WTC11 (cell line): ENCODE data around the gene DBX1. TPM values are rescaled to one million over a fixed set of nuclear protein-coding genes. Genes with fewer than 3 reads are reported as not detected.

Experiments used
- ATAC-seq: fragments of 200-7000 bp; cut with Tn5 transposase; 2 replicates; pipeline ENCODE4 v1.10.0; 2021; ENCODE audit warnings: mild to moderate bottlenecking, moderate library complexity
- CTCF ChIA-PET: fragments of 300-600 bp; sonication (Branson Sonifier 250); formaldehyde crosslinking; loops from one replicate; lab custom pipeline; 2021; ENCODE audit warnings: antibody characterized with exemption; lab: Charles Lee
- POLR2A ChIA-PET: fragments of 350-600 bp; sonication (Branson Sonifier 250); formaldehyde crosslinking; loops from one replicate; lab custom pipeline; 2021; ENCODE audit warnings: antibody characterized with exemption; lab: Charles Lee
- DNase-seq: peaks from one replicate; pipeline ENCODE4 v3.0.0; 2021; ENCODE audit warnings: low spot score
- H3K27ac Mint-ChIP-seq: 2 replicates; pipeline ENCODE4 v1.8.0; 2021; ENCODE audit warnings: mixed read lengths
- H3K27me3 Mint-ChIP-seq: 2 replicates; pipeline ENCODE4 v1.8.0; 2021; ENCODE audit warnings: low read depth, mild to moderate bottlenecking, moderate library complexity, mixed read lengths
- H3K36me3 Mint-ChIP-seq: 2 replicates; pipeline ENCODE4 v1.8.0; 2021; ENCODE audit warnings: mixed read lengths
- H3K4me1 Mint-ChIP-seq: 2 replicates; pipeline ENCODE4 v1.8.0; 2022; ENCODE audit warnings: mixed read lengths
- H3K4me3 Mint-ChIP-seq: 2 replicates; pipeline ENCODE4 v1.8.0; 2021; ENCODE audit warnings: mild to moderate bottlenecking, moderate library complexity, mixed read lengths
- H3K9me3 Mint-ChIP-seq: 2 replicates; pipeline ENCODE4 v1.8.0; 2021; ENCODE audit warnings: mixed read lengths
- ATF1 ChIP-seq: sonication (generic); formaldehyde crosslinking; IDR thresholded peaks from 2 replicates; pipeline ENCODE4 v1.8.1; 2023; ENCODE audit warnings: mild to moderate bottlenecking, moderate library complexity, missing genetic modification reagents
- ELF4 ChIP-seq: sonication (generic); formaldehyde crosslinking; IDR thresholded peaks from 2 replicates; pipeline ENCODE4 v1.8.1; 2022; ENCODE audit warnings: low read depth, mild to moderate bottlenecking, moderate library complexity, missing genetic modification reagents
- ESRRA ChIP-seq: sonication (generic); formaldehyde crosslinking; IDR thresholded peaks from 2 replicates; pipeline ENCODE4 v1.8.1; 2022; ENCODE audit warnings: mild to moderate bottlenecking, missing genetic modification reagents, borderline replicate concordance
- GRHL2 ChIP-seq: fragments of 250-450 bp; sonication (Bioruptor Pico); IDR thresholded peaks from 2 replicates; pipeline ENCODE4 v1.8.0; 2022; ENCODE audit warnings: mild to moderate bottlenecking, moderate library complexity; ENCODE audit not compliant: insufficient replicate concordance, severe bottlenecking
- JAZF1 ChIP-seq: fragments of 250-450 bp; sonication (Bioruptor Pico); IDR thresholded peaks from 2 replicates; pipeline ENCODE4 v1.9.0; 2021; ENCODE audit warnings: moderate library complexity, mild to moderate bottlenecking, inconsistent platforms
- NFYB ChIP-seq: sonication (generic); formaldehyde crosslinking; conservative IDR thresholded peaks from 2 replicates; pipeline ENCODE4 v1.8.0; 2022; ENCODE audit warnings: low read depth, missing genetic modification reagents
- NR1H2 ChIP-seq: sonication (generic); formaldehyde crosslinking; IDR thresholded peaks from 2 replicates; pipeline ENCODE4 v1.9.0; 2021; ENCODE audit warnings: mild to moderate bottlenecking, moderate library complexity, missing genetic modification reagents
- RELA ChIP-seq: sonication (generic); formaldehyde crosslinking; IDR thresholded peaks from 2 replicates; pipeline ENCODE4 v1.8.1; 2022; ENCODE audit warnings: missing genetic modification reagents, mild to moderate bottlenecking, borderline replicate concordance
- RORB ChIP-seq: fragments of 250-450 bp; sonication (Bioruptor Pico); IDR thresholded peaks from 2 replicates; pipeline ENCODE4 v1.9.0; 2021; ENCODE audit warnings: mild to moderate bottlenecking
- SOX15 ChIP-seq: fragments of 250-450 bp; sonication (Bioruptor Pico); IDR thresholded peaks from 2 replicates; pipeline ENCODE4 v1.9.0; 2021; ENCODE audit warnings: mild to moderate bottlenecking
- SP1 ChIP-seq: sonication (generic); formaldehyde crosslinking; conservative IDR thresholded peaks from 2 replicates; pipeline ENCODE4 v1.8.1; 2022; ENCODE audit warnings: missing genetic modification reagents
- TEAD4 ChIP-seq: sonication (generic); formaldehyde crosslinking; IDR thresholded peaks from 2 replicates; pipeline ENCODE4 v1.8.0; 2022; ENCODE audit warnings: mild to moderate bottlenecking, missing genetic modification reagents
- ZNF138 ChIP-seq: sonication (generic); formaldehyde crosslinking; conservative IDR thresholded peaks from 2 replicates; pipeline ENCODE4 v1.8.1; 2022; ENCODE audit warnings: mild to moderate bottlenecking, moderate library complexity, missing genetic modification reagents
- ZNF219 ChIP-seq: sonication (generic); formaldehyde crosslinking; IDR thresholded peaks from 2 replicates; pipeline ENCODE4 v1.8.0; 2023; ENCODE audit warnings: missing genetic modification reagents, mild to moderate bottlenecking, borderline replicate concordance
- ZNF263 ChIP-seq: sonication (generic); formaldehyde crosslinking; IDR thresholded peaks from 2 replicates; pipeline ENCODE4 v1.8.1; 2022; ENCODE audit warnings: low read depth, mild to moderate bottlenecking, moderate library complexity, missing genetic modification reagents
- ZNF317 ChIP-seq: sonication (generic); formaldehyde crosslinking; IDR thresholded peaks from 2 replicates; pipeline ENCODE4 v1.8.1; 2023; ENCODE audit warnings: low read depth, mild to moderate bottlenecking, moderate library complexity, missing genetic modification reagents, borderline replicate concordance
- total RNA-seq: library from RNA; stranded (reverse); gene quantifications from 3 replicates; pipeline ENCODE4 v1.2.3, GENCODE V29; 2021
- TF ChIP-seq, protein P1 (sequence below): fragments of 250-450 bp; sonication (Bioruptor Pico); IDR thresholded peaks from 2 replicates; pipeline ENCODE4 v1.9.0; 2021; ENCODE audit warnings: mild to moderate bottlenecking
- TF ChIP-seq, protein P2 (sequence below): sonication (generic); formaldehyde crosslinking; IDR thresholded peaks from 2 replicates; pipeline ENCODE4 v1.8.1; 2022; ENCODE audit warnings: low read depth, mild to moderate bottlenecking, moderate library complexity, missing genetic modification reagents, borderline replicate concordance
- TF ChIP-seq, protein P3 (sequence below): fragments of 200-600 bp; IDR thresholded peaks from 2 replicates; pipeline ENCODE4 v1.8.0; 2022; ENCODE audit warnings: antibody characterized with exemption
- TF ChIP-seq, protein P4 (sequence below): sonication (generic); formaldehyde crosslinking; IDR thresholded peaks from 2 replicates; pipeline ENCODE4 v1.8.0; 2022; ENCODE audit warnings: missing genetic modification reagents
- TF ChIP-seq, protein P5 (sequence below): sonication (generic); formaldehyde crosslinking; IDR thresholded peaks from 2 replicates; pipeline ENCODE4 v1.8.1; 2023; ENCODE audit warnings: mild to moderate bottlenecking, missing genetic modification reagents, borderline replicate concordance
- TF ChIP-seq, protein P6 (sequence below): fragments of 250-450 bp; sonication (Bioruptor Pico); IDR thresholded peaks from 2 replicates; pipeline ENCODE4 v1.9.0; 2021; ENCODE audit warnings: moderate library complexity, mild to moderate bottlenecking, inconsistent platforms, borderline replicate concordance
- TF ChIP-seq, protein P7 (sequence below): sonication (generic); formaldehyde crosslinking; IDR thresholded peaks from 2 replicates; pipeline ENCODE4 v1.8.1; 2022; ENCODE audit warnings: mild to moderate bottlenecking, moderate library complexity, missing genetic modification reagents

DBX1 gene
- total RNA-seq, 1 experiment from 2014 or later, result 0.24 TPM

DNA sequence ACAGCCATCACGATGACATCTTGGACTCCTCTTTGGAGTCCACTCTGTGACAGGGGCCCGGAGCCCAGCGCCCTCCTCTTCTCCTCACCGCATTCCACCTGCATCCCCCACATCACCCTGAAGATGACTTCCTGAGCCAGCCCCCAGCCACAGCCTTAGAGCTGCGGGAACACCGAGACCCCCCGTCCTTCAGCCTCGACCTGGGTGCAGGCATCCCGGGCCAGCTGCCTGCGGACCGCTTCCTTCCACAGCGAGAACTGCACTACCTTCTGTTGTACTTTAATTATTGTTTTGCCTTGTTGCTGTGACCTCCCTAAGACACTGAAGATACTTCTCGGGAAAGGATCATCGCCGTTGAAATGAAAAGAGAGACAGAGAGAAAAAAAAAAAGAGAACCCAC is 42.1 kb downstream of the DBX1 start:
- H3K27me3 Mint-ChIP-seq, result no peaks in the 10 kb centered on the region
- ChIA-PET POLR2A (no interaction called here), CTCF (interaction anchor here (0.8 to 1.0 kb wide), 2 partner anchors 10 to 15 kb away, joined by 3 to 11 read pairs; no protein-coding TSS in a partner anchor)
- TF ChIP-seq, protein P1, sequence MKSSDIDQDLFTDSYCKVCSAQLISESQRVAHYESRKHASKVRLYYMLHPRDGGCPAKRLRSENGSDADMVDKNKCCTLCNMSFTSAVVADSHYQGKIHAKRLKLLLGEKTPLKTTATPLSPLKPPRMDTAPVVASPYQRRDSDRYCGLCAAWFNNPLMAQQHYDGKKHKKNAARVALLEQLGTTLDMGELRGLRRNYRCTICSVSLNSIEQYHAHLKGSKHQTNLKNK (CRISPR knock-in tag), result no peak
- TF ChIP-seq, protein P2, sequence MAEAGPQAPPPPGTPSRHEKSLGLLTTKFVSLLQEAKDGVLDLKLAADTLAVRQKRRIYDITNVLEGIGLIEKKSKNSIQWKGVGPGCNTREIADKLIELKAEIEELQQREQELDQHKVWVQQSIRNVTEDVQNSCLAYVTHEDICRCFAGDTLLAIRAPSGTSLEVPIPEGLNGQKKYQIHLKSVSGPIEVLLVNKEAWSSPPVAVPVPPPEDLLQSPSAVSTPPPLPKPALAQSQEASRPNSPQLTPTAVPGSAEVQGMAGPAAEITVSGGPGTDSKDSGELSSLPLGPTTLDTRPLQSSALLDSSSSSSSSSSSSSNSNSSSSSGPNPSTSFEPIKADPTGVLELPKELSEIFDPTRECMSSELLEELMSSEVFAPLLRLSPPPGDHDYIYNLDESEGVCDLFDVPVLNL, result no peak
- TF ChIP-seq NR1H2 (CRISPR knock-in tag), result no peak
- TF ChIP-seq, protein P3, sequence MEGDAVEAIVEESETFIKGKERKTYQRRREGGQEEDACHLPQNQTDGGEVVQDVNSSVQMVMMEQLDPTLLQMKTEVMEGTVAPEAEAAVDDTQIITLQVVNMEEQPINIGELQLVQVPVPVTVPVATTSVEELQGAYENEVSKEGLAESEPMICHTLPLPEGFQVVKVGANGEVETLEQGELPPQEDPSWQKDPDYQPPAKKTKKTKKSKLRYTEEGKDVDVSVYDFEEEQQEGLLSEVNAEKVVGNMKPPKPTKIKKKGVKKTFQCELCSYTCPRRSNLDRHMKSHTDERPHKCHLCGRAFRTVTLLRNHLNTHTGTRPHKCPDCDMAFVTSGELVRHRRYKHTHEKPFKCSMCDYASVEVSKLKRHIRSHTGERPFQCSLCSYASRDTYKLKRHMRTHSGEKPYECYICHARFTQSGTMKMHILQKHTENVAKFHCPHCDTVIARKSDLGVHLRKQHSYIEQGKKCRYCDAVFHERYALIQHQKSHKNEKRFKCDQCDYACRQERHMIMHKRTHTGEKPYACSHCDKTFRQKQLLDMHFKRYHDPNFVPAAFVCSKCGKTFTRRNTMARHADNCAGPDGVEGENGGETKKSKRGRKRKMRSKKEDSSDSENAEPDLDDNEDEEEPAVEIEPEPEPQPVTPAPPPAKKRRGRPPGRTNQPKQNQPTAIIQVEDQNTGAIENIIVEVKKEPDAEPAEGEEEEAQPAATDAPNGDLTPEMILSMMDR, result no peak
- TF ChIP-seq SOX15, result no peak
- no peak for TF ChIP-seq ELF4
- TF ChIP-seq, protein P4, sequence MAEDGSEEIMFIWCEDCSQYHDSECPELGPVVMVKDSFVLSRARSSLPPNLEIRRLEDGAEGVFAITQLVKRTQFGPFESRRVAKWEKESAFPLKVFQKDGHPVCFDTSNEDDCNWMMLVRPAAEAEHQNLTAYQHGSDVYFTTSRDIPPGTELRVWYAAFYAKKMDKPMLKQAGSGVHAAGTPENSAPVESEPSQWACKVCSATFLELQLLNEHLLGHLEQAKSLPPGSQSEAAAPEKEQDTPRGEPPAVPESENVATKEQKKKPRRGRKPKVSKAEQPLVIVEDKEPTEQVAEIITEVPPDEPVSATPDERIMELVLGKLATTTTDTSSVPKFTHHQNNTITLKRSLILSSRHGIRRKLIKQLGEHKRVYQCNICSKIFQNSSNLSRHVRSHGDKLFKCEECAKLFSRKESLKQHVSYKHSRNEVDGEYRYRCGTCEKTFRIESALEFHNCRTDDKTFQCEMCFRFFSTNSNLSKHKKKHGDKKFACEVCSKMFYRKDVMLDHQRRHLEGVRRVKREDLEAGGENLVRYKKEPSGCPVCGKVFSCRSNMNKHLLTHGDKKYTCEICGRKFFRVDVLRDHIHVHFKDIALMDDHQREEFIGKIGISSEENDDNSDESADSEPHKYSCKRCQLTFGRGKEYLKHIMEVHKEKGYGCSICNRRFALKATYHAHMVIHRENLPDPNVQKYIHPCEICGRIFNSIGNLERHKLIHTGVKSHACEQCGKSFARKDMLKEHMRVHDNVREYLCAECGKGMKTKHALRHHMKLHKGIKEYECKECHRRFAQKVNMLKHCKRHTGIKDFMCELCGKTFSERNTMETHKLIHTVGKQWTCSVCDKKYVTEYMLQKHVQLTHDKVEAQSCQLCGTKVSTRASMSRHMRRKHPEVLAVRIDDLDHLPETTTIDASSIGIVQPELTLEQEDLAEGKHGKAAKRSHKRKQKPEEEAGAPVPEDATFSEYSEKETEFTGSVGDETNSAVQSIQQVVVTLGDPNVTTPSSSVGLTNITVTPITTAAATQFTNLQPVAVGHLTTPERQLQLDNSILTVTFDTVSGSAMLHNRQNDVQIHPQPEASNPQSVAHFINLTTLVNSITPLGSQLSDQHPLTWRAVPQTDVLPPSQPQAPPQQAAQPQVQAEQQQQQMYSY (CRISPR knock-in tag), result no peak
- H3K9me3 Mint-ChIP-seq, result no peaks in the 10 kb centered on the region
- no peaks in the 10 kb centered on the region for H3K4me1 Mint-ChIP-seq
- no peak overlapping the region for H3K27ac Mint-ChIP-seq
- no peak for DNase-seq
- H3K4me3 Mint-ChIP-seq, result no peak overlapping the region
- no peak for ATAC-seq
- peaks cover 47% of the 10 kb centered on the region for H3K36me3 Mint-ChIP-seq

DNA sequence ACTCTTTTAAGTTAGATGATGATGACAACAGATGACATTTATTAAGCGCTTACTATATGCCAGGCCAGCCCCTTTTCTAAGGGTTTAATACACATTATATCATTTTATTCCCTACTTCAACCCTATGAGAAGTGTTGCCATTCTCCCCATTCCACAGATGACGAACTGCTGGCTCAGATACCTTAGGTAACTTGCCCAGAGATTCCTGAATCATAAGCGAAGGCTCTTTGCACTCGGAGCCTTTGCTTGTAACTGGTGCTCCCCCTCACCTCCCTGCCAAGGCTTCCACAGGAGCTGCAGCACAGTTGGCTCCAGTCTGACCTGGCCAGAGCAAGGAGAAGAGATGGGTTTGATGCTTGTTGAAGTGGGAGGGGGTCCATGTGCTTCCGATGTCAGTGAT is 43.0 kb downstream of the DBX1 start:
- no peak overlapping the region for H3K27ac Mint-ChIP-seq
- H3K4me3 Mint-ChIP-seq, result no peak overlapping the region
- POLR2A ChIA-PET, result no interaction called here
- no peaks in the 10 kb centered on the region for H3K27me3 Mint-ChIP-seq
- CTCF ChIA-PET, result interaction anchor here (1.0 kb wide), 1 partner anchor 11 kb away, joined by 11 read pairs; no protein-coding TSS in a partner anchor
- no peaks in the 10 kb centered on the region for H3K9me3 Mint-ChIP-seq
- H3K36me3 Mint-ChIP-seq, result peaks cover 47% of the 10 kb centered on the region
- ATAC-seq (no peak), DNase-seq (no peak)
- no peaks in the 10 kb centered on the region for H3K4me1 Mint-ChIP-seq
- TF ChIP-seq ZNF138 (CRISPR knock-in tag) (no peak), RELA (CRISPR knock-in tag) (no peak), NFYB (CRISPR knock-in tag) (no peak), ATF1 (CRISPR knock-in tag) (no peak), ESRRA (CRISPR knock-in tag) (no peak), JAZF1 (CRISPR knock-in tag) (no peak), TEAD4 (CRISPR knock-in tag) (no peak), ZNF219 (CRISPR knock-in tag) (no peak), RORB (CRISPR knock-in tag) (no peak), ZNF263 (CRISPR knock-in tag) (no peak), ZNF317 (CRISPR knock-in tag) (no peak), SP1 (CRISPR knock-in tag) (no peak), ELF4 (no peak), GRHL2 (CRISPR knock-in tag) (no peak)
- TF ChIP-seq, protein P5, sequence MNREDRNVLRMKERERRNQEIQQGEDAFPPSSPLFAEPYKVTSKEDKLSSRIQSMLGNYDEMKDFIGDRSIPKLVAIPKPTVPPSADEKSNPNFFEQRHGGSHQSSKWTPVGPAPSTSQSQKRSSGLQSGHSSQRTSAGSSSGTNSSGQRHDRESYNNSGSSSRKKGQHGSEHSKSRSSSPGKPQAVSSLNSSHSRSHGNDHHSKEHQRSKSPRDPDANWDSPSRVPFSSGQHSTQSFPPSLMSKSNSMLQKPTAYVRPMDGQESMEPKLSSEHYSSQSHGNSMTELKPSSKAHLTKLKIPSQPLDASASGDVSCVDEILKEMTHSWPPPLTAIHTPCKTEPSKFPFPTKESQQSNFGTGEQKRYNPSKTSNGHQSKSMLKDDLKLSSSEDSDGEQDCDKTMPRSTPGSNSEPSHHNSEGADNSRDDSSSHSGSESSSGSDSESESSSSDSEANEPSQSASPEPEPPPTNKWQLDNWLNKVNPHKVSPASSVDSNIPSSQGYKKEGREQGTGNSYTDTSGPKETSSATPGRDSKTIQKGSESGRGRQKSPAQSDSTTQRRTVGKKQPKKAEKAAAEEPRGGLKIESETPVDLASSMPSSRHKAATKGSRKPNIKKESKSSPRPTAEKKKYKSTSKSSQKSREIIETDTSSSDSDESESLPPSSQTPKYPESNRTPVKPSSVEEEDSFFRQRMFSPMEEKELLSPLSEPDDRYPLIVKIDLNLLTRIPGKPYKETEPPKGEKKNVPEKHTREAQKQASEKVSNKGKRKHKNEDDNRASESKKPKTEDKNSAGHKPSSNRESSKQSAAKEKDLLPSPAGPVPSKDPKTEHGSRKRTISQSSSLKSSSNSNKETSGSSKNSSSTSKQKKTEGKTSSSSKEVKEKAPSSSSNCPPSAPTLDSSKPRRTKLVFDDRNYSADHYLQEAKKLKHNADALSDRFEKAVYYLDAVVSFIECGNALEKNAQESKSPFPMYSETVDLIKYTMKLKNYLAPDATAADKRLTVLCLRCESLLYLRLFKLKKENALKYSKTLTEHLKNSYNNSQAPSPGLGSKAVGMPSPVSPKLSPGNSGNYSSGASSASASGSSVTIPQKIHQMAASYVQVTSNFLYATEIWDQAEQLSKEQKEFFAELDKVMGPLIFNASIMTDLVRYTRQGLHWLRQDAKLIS, result no peak
- TF ChIP-seq, protein P6, sequence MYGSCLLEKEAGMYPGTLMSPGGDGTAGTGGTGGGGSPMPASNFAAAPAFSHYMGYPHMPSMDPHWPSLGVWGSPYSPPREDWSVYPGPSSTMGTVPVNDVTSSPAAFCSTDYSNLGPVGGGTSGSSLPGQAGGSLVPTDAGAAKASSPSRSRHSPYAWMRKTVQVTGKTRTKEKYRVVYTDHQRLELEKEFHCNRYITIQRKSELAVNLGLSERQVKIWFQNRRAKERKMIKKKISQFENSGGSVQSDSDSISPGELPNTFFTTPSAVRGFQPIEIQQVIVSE, result no peak
- TF ChIP-seq, protein P7, sequence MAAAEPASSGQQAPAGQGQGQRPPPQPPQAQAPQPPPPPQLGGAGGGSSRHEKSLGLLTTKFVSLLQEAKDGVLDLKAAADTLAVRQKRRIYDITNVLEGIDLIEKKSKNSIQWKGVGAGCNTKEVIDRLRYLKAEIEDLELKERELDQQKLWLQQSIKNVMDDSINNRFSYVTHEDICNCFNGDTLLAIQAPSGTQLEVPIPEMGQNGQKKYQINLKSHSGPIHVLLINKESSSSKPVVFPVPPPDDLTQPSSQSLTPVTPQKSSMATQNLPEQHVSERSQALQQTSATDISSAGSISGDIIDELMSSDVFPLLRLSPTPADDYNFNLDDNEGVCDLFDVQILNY (CRISPR knock-in tag), result no peak
